GM18951 (cell line): Measurements from ENCODE around the gene CKAP5.
"Not testable (repeated sequence)": the region's sequence is repeated elsewhere in the genome, so short reads cannot be mapped to it uniquely, and the experiment has no call there.

Experiments
- POLR2A ChIP-seq: IDR thresholded peaks from 4 replicates; pipeline ENCODE4 v1.6.1; 2011; ENCODE audit warnings: mild to moderate bottlenecking; ENCODE audit not compliant: insufficient read length, insufficient read depth; ENCODE audit errors: extremely low read depth
- in situ Hi-C: fragments of 300-500 bp; cut with MboI; formaldehyde crosslinking; loops from one replicate; pipeline ENCODE4 v1.12.0; 2022; ENCODE audit warnings: low sequenced_read_pairs, mixed read lengths, inconsistent platforms; ENCODE audit not compliant: unreplicated experiment

Gene CKAP5

GRCh38 chr11:46724088-46724487 is 122.0 kb downstream of the CKAP5 start:
- in situ Hi-C loops = no loop called here
- no peak for TF ChIP-seq POLR2A

DNA sequence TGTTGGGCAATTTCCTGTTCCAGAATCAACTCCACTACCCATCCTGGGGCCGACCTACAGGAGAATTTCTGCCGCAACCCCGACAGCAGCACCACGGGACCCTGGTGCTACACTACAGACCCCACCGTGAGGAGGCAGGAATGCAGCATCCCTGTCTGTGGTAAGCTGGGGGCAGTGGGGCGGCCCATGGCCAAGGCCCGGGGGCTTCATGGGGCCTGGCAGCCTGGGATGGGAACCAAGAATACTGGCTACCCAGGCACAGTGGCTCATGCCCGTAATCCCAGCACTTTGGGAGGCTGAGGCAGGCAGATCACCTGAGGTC is 122.8 kb downstream of the CKAP5 start:
- no peak for TF ChIP-seq POLR2A
- in situ Hi-C loops = no loop called here

GRCh38 chr11:46722566-46723358 is 123.3 kb downstream of the CKAP5 start:
- in situ Hi-C loops = no loop called here
- no peak for TF ChIP-seq POLR2A

- in situ Hi-C loops = no loop called here
- no peak for TF ChIP-seq POLR2A
Observed at GRCh38 chr11:46721286-46721685, 124.8 kb downstream of the CKAP5 start.

DNA sequence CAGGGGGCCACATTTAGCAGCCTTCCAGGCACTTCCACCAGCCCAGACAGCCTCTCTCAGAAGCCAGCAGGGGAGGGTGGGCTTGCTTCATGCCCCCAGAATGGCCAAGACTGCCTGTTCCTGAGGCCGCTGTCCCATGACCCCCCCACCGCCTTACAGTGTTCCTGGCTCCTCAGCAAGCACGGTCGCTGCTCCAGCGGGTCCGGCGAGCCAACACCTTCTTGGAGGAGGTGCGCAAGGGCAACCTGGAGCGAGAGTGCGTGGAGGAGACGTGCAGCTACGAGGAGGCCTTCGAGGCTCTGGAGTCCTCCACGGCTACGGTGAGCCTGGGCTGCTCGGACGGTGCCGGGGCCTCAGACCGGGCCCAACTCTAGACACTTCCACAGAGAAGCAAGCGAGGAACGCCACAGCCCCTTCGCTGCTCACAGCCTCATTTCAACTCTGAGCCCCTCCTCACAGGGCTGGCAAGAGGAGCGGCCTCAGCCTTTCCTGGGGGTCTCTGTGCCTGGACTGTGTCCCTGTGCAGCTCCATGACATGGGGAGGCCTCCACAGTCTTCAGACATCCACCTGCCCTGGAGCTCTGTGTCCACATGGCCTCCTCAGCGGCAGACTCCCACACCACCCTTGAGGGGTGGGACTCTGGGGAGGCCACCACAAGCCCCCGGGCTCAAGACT is 126.4 kb downstream of the CKAP5 start:
- no peak for TF ChIP-seq POLR2A
- in situ Hi-C loops = loop anchor here (10.0 kb wide), 1 partner anchor 285 kb away; no protein-coding TSS in a partner anchor

GRCh38 chr11:46719048-46719542 is 127.0 kb downstream of the CKAP5 start, which contains the start of gene F2:
TSS of gene F2 (plus strand) at chr11:46719213. CDS start at chr11:46719236, 23 bp downstream.
- no peak for TF ChIP-seq POLR2A
- in situ Hi-C loops = loop anchor here (10.0 kb wide), 1 partner anchor 284 kb away; no protein-coding TSS in a partner anchor

- TF ChIP-seq POLR2A = no peak
- in situ Hi-C loops = loop anchor here (10.0 kb wide), 1 partner anchor 284 kb away; no protein-coding TSS in a partner anchor
Observed at GRCh38 chr11:46718155-46719019, 127.7 kb downstream of the CKAP5 start.

GRCh38 chr11:46717825-46718154 is 128.3 kb downstream of the CKAP5 start:
- in situ Hi-C loops = loop anchor here (10.0 kb wide), 1 partner anchor 283 kb away; no protein-coding TSS in a partner anchor

- TF ChIP-seq POLR2A = no peak
- in situ Hi-C loops = loop anchor here (10.0 kb wide), 1 partner anchor 278 kb away; no protein-coding TSS in a partner anchor
Observed at GRCh38 chr11:46712874-46713576, 133.1 kb downstream of the CKAP5 start.

GRCh38 chr11:46711303-46711702 is 134.8 kb downstream of the CKAP5 start:
- in situ Hi-C loops = loop anchor here (10.0 kb wide), 1 partner anchor 277 kb away; no protein-coding TSS in a partner anchor

DNA sequence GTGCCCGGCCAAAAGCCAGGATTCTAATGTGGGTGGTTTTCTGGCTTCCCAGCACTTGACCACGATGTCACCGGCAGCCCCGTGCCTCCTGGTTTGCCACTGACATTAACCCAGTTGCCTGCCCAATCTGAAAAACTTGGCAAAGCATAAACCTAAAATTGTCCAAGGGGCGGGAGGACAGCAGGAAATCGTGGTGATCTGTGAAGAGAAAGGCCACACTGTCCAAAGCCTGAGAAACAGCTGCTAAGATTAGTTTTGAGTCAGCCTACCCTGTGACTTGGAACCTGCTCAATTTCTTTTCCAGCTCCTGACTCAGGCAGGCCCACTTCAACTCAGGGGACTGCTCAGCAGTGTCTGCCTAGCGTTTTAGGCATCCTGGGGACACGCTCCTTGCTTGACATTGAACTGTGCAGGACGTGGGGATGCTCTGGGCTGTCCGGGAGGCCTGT is 135.2 kb downstream of the CKAP5 start:
- TF ChIP-seq POLR2A = no peak

More at GRCh38 chr11:46711303-46711702, 134.8 kb downstream of the CKAP5 start:
- TF ChIP-seq POLR2A = no peak

GRCh38 chr11:46709351-46709750 is 136.7 kb downstream of the CKAP5 start:
- in situ Hi-C loops = not testable (repeated sequence)

More for the DNA sequence above, 135.2 kb downstream of the CKAP5 start:
- in situ Hi-C loops = loop anchor here (10.0 kb wide), 1 partner anchor 276 kb away; no protein-coding TSS in a partner anchor
